Measurements from ENCODE around the gene WFIKKN2.

DNA sequence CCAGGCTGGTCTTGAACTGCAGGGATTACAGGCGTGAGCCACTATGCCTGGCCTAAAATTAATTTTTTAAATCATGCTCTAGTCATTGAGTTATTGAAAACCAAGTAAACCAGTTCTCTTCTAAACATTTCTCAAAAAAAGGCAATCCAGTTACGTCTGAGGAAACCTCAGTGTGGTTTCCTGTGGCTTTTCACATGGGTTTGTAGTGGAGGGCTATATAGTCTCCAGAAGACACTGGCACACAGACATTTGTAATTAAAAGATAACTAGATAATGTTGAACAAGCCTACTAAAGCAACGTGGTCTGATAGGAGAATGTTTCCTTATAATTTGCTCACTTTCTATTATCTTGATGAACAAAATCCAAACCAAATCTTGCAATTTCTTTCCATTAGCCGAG lies 36.0 kb downstream of the WFIKKN2 start:
- TF ChIP-seq, protein P1, sequence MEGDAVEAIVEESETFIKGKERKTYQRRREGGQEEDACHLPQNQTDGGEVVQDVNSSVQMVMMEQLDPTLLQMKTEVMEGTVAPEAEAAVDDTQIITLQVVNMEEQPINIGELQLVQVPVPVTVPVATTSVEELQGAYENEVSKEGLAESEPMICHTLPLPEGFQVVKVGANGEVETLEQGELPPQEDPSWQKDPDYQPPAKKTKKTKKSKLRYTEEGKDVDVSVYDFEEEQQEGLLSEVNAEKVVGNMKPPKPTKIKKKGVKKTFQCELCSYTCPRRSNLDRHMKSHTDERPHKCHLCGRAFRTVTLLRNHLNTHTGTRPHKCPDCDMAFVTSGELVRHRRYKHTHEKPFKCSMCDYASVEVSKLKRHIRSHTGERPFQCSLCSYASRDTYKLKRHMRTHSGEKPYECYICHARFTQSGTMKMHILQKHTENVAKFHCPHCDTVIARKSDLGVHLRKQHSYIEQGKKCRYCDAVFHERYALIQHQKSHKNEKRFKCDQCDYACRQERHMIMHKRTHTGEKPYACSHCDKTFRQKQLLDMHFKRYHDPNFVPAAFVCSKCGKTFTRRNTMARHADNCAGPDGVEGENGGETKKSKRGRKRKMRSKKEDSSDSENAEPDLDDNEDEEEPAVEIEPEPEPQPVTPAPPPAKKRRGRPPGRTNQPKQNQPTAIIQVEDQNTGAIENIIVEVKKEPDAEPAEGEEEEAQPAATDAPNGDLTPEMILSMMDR (IDR thresholded peaks at IDR 0.05), result no peak
- TF ChIP-seq ZNF263 (CRISPR knock-in tag; IDR thresholded peaks at IDR 0.05; ENCODE audit: low read depth), result no peak
